T-helper 9 cell (primary cell): ENCODE results near the gene FAM174C.

Experiments
- DNase-seq: peaks from one replicate; pipeline ENCODE4 v3.0.0-alpha.2; 2020

Gene FAM174C

GRCh38 chr19:1251330-1252220 lies 23.8 kb upstream of the FAM174C start:
- DNase-seq, result peak; percentile 58

- DNase-seq, result no peak
Observed at GRCh38 chr19:1252221-1252820, 23.0 kb upstream of the FAM174C start.

- peak; percentile 69 for DNase-seq
Observed at GRCh38 chr19:1252821-1253513, 22.4 kb upstream of the FAM174C start.

- no peak for DNase-seq
Observed at GRCh38 chr19:1253514-1254080, 21.7 kb upstream of the FAM174C start.

GRCh38 chr19:1254081-1254527 lies 21.2 kb upstream of the FAM174C start:
- no peak for DNase-seq

- no peak for DNase-seq
Observed at GRCh38 chr19:1254530-1255185, 20.7 kb upstream of the FAM174C start.

- DNase-seq, result no peak
Observed at GRCh38 chr19:1255186-1256161, 19.9 kb upstream of the FAM174C start.

- DNase-seq, result no peak
Observed at GRCh38 chr19:1256646-1257474, 18.5 kb upstream of the FAM174C start.

- no peak for DNase-seq
Observed at GRCh38 chr19:1257475-1258162, 17.7 kb upstream of the FAM174C start.

- no peak for DNase-seq
Observed at GRCh38 chr19:1258163-1258492, 17.2 kb upstream of the FAM174C start.

- DNase-seq, result no peak
Observed at GRCh38 chr19:1258707-1259205, 16.6 kb upstream of the FAM174C start.

GRCh38 chr19:1259206-1259875 lies 16.0 kb upstream of the FAM174C start:
- peak; percentile 54 for DNase-seq

GRCh38 chr19:1259876-1260748 lies 15.2 kb upstream of the FAM174C start:
- DNase-seq, result peak; percentile 50

GRCh38 chr19:1260749-1261537 lies 14.4 kb upstream of the FAM174C start:
- peak; percentile 94 for DNase-seq

- no peak for DNase-seq
Observed at GRCh38 chr19:1261538-1261797, 13.9 kb upstream of the FAM174C start.

GRCh38 chr19:1261798-1262622 lies 13.3 kb upstream of the FAM174C start:
- peak; percentile 52 for DNase-seq
